ENCODE data around the gene BCL11B. TPM values are rescaled to one million over a fixed set of nuclear protein-coding genes. Genes with fewer than 3 reads are reported as not detected.

BCL11B gene
- total RNA-seq, 1 donor from 2014 or later: 27.0 TPM

DNA sequence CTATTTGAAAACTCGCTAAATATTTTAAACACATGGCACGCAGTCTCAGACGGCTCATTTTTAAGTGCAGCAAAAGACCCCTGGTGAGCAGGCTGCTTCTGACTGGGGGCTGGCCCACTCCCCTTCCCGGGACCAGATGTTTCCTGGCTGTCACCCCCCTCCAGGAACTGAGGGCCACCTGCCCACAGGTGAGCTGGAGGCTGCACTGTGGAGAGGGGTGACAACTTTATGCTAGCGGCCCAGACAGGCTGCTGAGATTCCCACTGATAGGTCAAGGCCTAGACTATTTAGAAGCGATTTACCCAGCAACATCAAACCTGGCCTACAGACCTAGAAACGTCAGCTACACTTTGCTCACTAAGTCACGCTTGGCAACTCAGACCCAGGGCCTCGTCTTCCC is 92.1 kb downstream of the BCL11B start:
- no peak for DNase-seq

DNA sequence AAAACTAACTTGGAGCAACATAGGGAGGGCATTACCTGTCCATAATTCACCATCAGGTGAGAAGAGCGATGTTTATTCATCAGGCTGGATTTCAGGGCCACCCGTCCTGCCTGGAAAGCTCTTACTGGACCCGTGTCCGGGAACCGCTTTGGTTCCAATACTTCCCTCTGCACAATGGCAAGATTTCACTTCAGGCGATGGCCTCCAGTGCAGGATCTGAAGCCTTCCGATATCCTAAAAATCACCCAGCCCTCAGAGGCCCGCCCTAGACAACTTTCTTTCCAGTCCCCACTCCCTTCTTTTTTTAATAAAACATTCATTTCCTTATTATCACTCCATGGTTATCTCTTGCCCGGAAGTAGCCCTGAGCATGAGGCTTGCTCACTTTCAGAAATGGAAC is 92.5 kb downstream of the BCL11B start:
- DNase-seq: no peak

- DNase-seq: no peak
Observed at GRCh38 chr14:99177886-99178835, 93.8 kb downstream of the BCL11B start.

- no peak for DNase-seq
Observed at GRCh38 chr14:99177046-99177655, 94.8 kb downstream of the BCL11B start.

- DNase-seq: no peak
Observed at GRCh38 chr14:99176156-99176945, 95.6 kb downstream of the BCL11B start.

DNA sequence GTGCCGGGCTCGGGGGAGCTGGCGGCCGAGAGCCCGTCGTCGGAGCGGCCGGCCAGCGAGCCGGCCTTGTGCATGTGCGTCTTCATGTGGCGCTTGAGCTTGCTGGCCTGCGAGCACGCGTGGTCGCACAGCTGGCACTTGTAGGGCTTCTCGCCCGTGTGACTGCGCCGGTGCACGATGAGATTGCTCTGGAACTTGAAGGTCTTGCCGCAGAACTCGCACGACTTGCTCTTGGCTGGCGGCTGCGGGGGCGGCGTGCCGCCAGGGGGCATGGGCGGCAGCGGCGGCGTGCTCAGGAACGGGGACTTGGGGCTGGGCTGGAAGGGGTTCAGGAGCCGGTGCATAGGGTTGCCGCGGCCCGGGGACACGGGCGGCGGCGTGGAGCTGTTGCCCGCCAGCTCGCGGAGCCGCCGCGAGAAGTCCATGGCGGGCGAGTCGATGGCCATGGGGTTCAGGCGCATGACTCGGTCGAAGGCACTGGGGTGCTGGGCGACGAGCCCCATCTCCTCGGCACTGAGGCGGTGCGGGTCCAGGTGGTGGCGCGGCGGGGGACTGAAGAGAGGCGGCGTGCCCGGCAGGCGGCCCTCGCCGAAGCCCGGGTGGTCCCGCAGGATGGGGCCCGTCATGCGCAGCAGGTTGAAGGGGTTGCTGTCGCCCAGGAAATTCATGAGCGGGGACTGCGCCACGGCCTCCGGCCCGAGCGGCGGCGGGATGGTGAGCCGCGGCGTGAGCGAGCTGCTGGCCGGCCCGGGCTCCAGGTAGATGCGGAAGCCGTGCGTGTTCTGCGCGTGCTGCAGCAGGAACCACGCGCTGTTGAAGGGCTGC is 96.5 kb downstream of the BCL11B start:
- no peak for DNase-seq

GRCh38 chr14:99174770-99175319 is 97.2 kb downstream of the BCL11B start:
- DNase-seq: no peak

DNA sequence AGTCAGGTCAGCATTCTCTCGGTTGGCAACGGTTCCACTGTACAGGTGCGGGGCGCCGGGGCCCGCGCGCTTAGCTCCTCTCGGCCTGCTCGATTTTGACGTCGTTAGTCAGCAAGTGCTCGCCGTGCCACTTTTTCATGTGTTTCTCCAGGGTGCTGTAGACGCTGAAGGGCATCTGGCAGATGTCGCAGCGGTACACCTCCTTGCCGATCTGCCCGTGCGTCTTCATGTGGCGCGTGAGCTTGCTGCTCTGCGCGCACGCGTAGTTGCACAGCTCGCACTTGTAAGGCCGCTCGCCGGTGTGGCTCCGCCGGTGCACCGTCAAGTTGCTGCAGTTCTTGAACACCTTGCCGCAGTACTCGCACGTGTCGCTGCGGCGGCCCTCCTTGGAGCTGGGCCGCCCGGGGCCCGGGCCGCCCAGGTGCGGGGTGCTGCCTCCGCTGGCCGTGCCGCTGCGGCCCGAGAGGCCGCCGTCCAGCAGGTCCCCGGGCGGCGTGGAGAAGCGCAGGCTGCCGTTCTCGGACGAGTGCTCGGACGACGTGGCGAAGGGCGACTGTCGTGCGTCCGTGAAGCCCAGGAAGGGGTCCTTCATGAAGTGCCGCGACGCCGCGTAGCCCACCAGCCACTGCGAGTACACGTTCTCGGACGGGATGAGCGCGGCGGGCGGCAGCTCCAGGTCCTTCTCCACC is 97.8 kb downstream of the BCL11B start:
- no peak for DNase-seq

GRCh38 chr14:99173506-99173905 is 98.5 kb downstream of the BCL11B start:
- no peak for DNase-seq

- no peak for DNase-seq
Observed at GRCh38 chr14:99173086-99173485, 98.9 kb downstream of the BCL11B start.

GRCh38 chr14:99171396-99171795 is 100.6 kb downstream of the BCL11B start:
- no peak for DNase-seq

- DNase-seq: no peak
Observed at GRCh38 chr14:99169776-99170356, 102.1 kb downstream of the BCL11B start.

DNA sequence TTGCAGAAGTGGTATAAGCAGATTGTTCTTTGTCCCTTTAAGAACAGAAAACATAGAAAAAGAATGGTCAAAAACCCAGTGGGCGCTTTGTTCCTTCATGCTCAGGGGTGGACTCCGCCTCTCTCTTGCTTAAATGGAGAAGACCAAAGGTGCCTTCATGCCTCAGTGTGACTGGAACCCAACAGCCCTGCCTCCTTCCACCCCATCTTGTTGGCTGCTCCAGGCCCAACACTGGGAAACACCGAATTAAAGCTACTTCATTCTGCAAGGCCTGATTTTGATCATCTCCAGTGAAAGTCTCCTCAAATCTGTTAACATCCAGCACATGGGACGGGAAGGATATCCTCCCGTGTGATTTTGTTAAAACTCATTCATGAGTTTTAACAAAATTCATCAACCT is 103.7 kb downstream of the BCL11B start:
- no peak for DNase-seq

- DNase-seq: no peak
Observed at GRCh38 chr14:99166506-99166905, 105.5 kb downstream of the BCL11B start.

DNA sequence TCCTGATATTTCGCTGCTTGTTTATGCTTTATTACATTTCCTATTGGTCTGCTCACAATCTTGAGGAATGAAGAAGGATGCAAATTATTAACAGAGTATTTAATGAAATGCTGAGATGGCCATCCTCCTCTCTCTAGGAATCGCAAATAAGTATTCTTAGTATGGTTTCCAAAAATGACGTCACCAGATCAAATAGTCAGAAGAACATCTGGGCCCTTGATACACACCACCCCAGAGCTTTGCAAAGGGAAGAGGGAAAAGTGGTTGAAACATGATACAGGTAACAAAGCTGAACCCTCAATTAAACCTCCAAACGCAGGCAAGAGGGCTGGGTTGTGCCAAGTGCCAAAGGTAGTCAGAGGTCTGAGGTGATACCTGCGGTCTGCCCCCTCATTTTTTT is 107.3 kb downstream of the BCL11B start:
- no peak for DNase-seq

- no peak for DNase-seq
Observed at GRCh38 chr14:99163446-99163845, 108.6 kb downstream of the BCL11B start.

- no peak for DNase-seq
Observed at GRCh38 chr14:99159341-99160340, 112.4 kb downstream of the BCL11B start.

DNA sequence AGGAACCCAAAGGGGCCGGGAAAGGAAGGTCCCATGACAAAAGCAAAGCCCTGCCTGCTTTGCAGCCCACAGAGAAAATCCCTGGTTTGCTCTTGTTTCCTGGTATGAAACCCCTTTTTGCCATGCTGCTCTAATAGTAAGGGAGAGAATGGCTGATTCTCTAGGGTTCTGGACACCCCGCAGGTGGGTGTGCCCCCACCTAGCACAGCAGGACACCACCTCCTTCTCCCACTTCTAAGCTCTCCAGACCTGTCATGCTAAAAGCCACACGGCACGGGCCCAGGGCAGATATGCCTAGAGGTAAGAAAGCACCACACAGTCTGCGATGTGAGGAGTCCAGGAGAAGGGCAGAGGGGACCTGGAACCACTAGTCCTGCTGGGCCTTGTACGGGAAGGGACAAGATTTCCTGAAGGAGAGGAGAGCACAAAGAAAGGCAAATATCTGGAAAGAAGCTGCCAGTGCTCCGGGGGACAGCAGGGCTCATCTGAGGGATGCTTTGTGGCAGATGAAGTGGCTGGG is 113.3 kb downstream of the BCL11B start:
- no peak for DNase-seq

GRCh38 chr14:99158150-99158549 is 113.8 kb downstream of the BCL11B start:
- no peak for DNase-seq

Data from occipital lobe (tissue), 2 donors.